ENCODE results near the gene EFCAB12.
"Not testable (repeated sequence)": the region's sequence is repeated elsewhere in the genome, so short reads cannot be mapped to it uniquely, and the experiment has no call there.

EFCAB12 gene

GRCh38 chr3:129386984-129387383 is 41.5 kb downstream of the EFCAB12 start:
- Histone ChIP-seq H3K23ac (ENCODE audit: low read length) (no peak overlapping the region), H3K79me1 (ENCODE audit: low read length) (peaks cover 4% of the 10 kb centered on the region), H4K8ac (ENCODE audit: low read depth, low read length) (no peak overlapping the region), H3K27me3 (ENCODE audit: insufficient read depth, low read length) (no peaks in the 10 kb centered on the region), H3K27ac (ENCODE audit: low read depth, low read length) (no peak overlapping the region), H3K4me2 (ENCODE audit: low read length) (no peak overlapping the region), H4K91ac (ENCODE audit: low read depth, low read length) (no peak overlapping the region), H2AFZ (ENCODE audit: insufficient read depth, low read length, poor library complexity) (no peak overlapping the region), H3K36me3 (ENCODE audit: control insufficient read depth in 1 of 2, insufficient read depth in 2 of 2, low read length in 2 of 2) (peaks cover 15 to 34% of the 10 kb centered on the region in 2 experiments), H3K9me3 (ENCODE audit: insufficient read depth, low read depth, low read length) (no peaks in the 10 kb centered on the region), H3K4me1 (ENCODE audit: control insufficient read depth in 1 of 2, insufficient read depth in 2 of 2, low read length in 2 of 2) (peaks cover 10 to 13% of the 10 kb centered on the region in 2 experiments), H4K12ac (ENCODE audit: low read depth, low read length) (no peak overlapping the region), H2BK12ac (ENCODE audit: low read length) (no peak overlapping the region), H2BK5ac (ENCODE audit: low read depth, low read length, poor library complexity) (no peak overlapping the region), H3K9ac (ENCODE audit: low read length) (no peak overlapping the region), H2BK120ac (ENCODE audit: insufficient read depth, low read length, poor library complexity) (no peak overlapping the region), H3K79me2 (ENCODE audit: control insufficient read depth, insufficient read depth, low read length, poor library complexity) (no peaks in the 10 kb centered on the region), H2AK5ac (ENCODE audit: low read length) (no peak overlapping the region), H3K18ac (ENCODE audit: low read length) (no peak overlapping the region), H3K4ac (ENCODE audit: low read depth, low read length) (no peak overlapping the region), H3K14ac (ENCODE audit: low read length) (no peak overlapping the region), H3K4me3 (ENCODE audit: low read depth, low read length) (no peak overlapping the region)
- WGBS (ENCODE audit: extremely low coverage, insufficient coverage, insufficient read length), result no CpG with 5 or more reads among the region's 10 CpGs
- DNase-seq, result no peak

- H3K79me2 ChIP-seq (ENCODE audit: control insufficient read depth, insufficient read depth, low read length, poor library complexity); H4K91ac ChIP-seq (ENCODE audit: low read depth, low read length); H4K12ac ChIP-seq (ENCODE audit: low read depth, low read length); H3K18ac ChIP-seq (ENCODE audit: low read length); H2BK12ac ChIP-seq (ENCODE audit: low read length); H2AK5ac ChIP-seq (ENCODE audit: low read length); H3K4ac ChIP-seq (ENCODE audit: low read depth, low read length); H3K27ac ChIP-seq (ENCODE audit: low read depth, low read length); H3K4me3 ChIP-seq (ENCODE audit: low read depth, low read length); H4K8ac ChIP-seq (ENCODE audit: low read depth, low read length); H3K14ac ChIP-seq (ENCODE audit: low read length); H3K4me2 ChIP-seq (ENCODE audit: low read length); H3K9me3 ChIP-seq (ENCODE audit: insufficient read depth, low read depth, low read length); H3K9ac ChIP-seq (ENCODE audit: low read length); H3K23ac ChIP-seq (ENCODE audit: low read length); H2BK5ac ChIP-seq (ENCODE audit: low read depth, low read length, poor library complexity); H2AFZ ChIP-seq (ENCODE audit: insufficient read depth, low read length, poor library complexity); DNase-seq; H3K79me1 ChIP-seq (ENCODE audit: low read length); H3K27me3 ChIP-seq (ENCODE audit: insufficient read depth, low read length); H2BK120ac ChIP-seq (ENCODE audit: insufficient read depth, low read length, poor library complexity): not testable (repeated sequence)
- WGBS (ENCODE audit: extremely low coverage, insufficient coverage, insufficient read length), result no CpG with 5 or more reads among the region's 8 CpGs
- Histone ChIP-seq H3K4me1 (ENCODE audit: control insufficient read depth in 1 of 2, insufficient read depth in 2 of 2, low read length in 2 of 2) (peaks cover 10 to 13% of the 10 kb centered on the region in 2 experiments), H3K36me3 (ENCODE audit: control insufficient read depth in 1 of 2, insufficient read depth in 2 of 2, low read length in 2 of 2) (peaks cover 12 to 28% of the 10 kb centered on the region in 2 experiments)
Observed at GRCh38 chr3:129385507-129385906, 42.9 kb downstream of the EFCAB12 start.

- Histone ChIP-seq H3K4me1 (ENCODE audit: control insufficient read depth in 1 of 2, insufficient read depth in 2 of 2, low read length in 2 of 2) (peaks cover 8 to 11% of the 10 kb centered on the region in 2 experiments), H3K36me3 (ENCODE audit: control insufficient read depth in 1 of 2, insufficient read depth in 2 of 2, low read length in 2 of 2) (peaks cover 7 to 22% of the 10 kb centered on the region in 2 experiments), H3K18ac (ENCODE audit: low read length) (no peak overlapping the region), H2AFZ (ENCODE audit: insufficient read depth, low read length, poor library complexity) (no peak overlapping the region), H3K23ac (ENCODE audit: low read length) (no peak overlapping the region), H3K27ac (ENCODE audit: low read depth, low read length) (no peak overlapping the region), H3K14ac (ENCODE audit: low read length) (no peak overlapping the region), H3K4me2 (ENCODE audit: low read length) (no peak overlapping the region), H3K4me3 (ENCODE audit: low read depth, low read length) (no peak overlapping the region), H3K4ac (ENCODE audit: low read depth, low read length) (no peak overlapping the region), H2AK5ac (ENCODE audit: low read length) (no peak overlapping the region), H2BK12ac (ENCODE audit: low read length) (no peak overlapping the region), H4K12ac (ENCODE audit: low read depth, low read length) (no peak overlapping the region), H3K79me1 (ENCODE audit: low read length) (peaks cover 4% of the 10 kb centered on the region), H2BK5ac (ENCODE audit: low read depth, low read length, poor library complexity) (no peak overlapping the region), H4K91ac (ENCODE audit: low read depth, low read length) (no peak overlapping the region), H4K8ac (ENCODE audit: low read depth, low read length) (no peak overlapping the region), H3K9ac (ENCODE audit: low read length) (no peak overlapping the region), H3K79me2 (ENCODE audit: control insufficient read depth, insufficient read depth, low read length, poor library complexity) (no peaks in the 10 kb centered on the region), H2BK120ac (ENCODE audit: insufficient read depth, low read length, poor library complexity) (no peak overlapping the region), H3K27me3 (ENCODE audit: insufficient read depth, low read length) (no peaks in the 10 kb centered on the region), H3K9me3 (ENCODE audit: insufficient read depth, low read depth, low read length) (no peaks in the 10 kb centered on the region)
- DNase-seq, result no peak
- WGBS (ENCODE audit: extremely low coverage, insufficient coverage, insufficient read length), result no CpG with 5 or more reads among the region's 18 CpGs
Observed at GRCh38 chr3:129384594-129385323, 43.7 kb downstream of the EFCAB12 start.

GRCh38 chr3:129384103-129384502 is 44.3 kb downstream of the EFCAB12 start:
- H2AK5ac ChIP-seq (ENCODE audit: low read length); H3K9me3 ChIP-seq (ENCODE audit: insufficient read depth, low read depth, low read length); H3K14ac ChIP-seq (ENCODE audit: low read length); H3K79me1 ChIP-seq (ENCODE audit: low read length); H3K23ac ChIP-seq (ENCODE audit: low read length); H3K27me3 ChIP-seq (ENCODE audit: insufficient read depth, low read length); H2BK120ac ChIP-seq (ENCODE audit: insufficient read depth, low read length, poor library complexity); H4K12ac ChIP-seq (ENCODE audit: low read depth, low read length); H3K27ac ChIP-seq (ENCODE audit: low read depth, low read length); H3K4me3 ChIP-seq (ENCODE audit: low read depth, low read length); H3K4ac ChIP-seq (ENCODE audit: low read depth, low read length); H3K4me1 ChIP-seq (ENCODE audit: control insufficient read depth in 1 of 2, insufficient read depth in 2 of 2, low read length in 2 of 2); H2BK12ac ChIP-seq (ENCODE audit: low read length); H4K8ac ChIP-seq (ENCODE audit: low read depth, low read length); H3K79me2 ChIP-seq (ENCODE audit: control insufficient read depth, insufficient read depth, low read length, poor library complexity); H4K91ac ChIP-seq (ENCODE audit: low read depth, low read length); H2AFZ ChIP-seq (ENCODE audit: insufficient read depth, low read length, poor library complexity); DNase-seq; H2BK5ac ChIP-seq (ENCODE audit: low read depth, low read length, poor library complexity); H3K18ac ChIP-seq (ENCODE audit: low read length); H3K9ac ChIP-seq (ENCODE audit: low read length); H3K4me2 ChIP-seq (ENCODE audit: low read length): not testable (repeated sequence)
- WGBS (ENCODE audit: extremely low coverage, insufficient coverage, insufficient read length), result no CpG with 5 or more reads among the region's 5 CpGs
- H3K36me3 ChIP-seq (ENCODE audit: control insufficient read depth in 1 of 2, insufficient read depth in 2 of 2, low read length in 2 of 2), result peaks cover 4 to 16% of the 10 kb centered on the region in 2 experiments
